ENCODE results near the gene CCDC47.

DNA sequence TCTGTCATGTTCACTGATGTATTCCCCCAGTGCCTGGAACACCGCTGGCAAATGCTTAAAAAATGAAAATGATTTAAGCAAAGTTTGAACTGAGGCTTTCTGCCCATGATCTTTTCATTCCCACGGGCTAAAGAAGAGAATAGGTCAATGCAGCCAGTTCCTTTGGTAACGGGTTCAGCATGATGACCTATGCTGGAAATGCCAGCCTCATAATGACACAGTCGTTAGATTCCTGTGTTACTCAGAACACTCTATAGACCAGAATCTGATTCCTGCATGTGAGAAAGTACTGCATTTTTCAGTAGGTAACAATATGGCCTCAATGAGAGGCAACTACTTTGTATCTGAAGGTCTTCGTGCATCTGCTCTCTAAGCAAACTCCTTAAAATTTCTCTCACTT lies 54.4 kb downstream of the CCDC47 start:
- TF ChIP-seq POLR2A (IDR thresholded peaks at IDR 0.05) (no peak), POLR2AphosphoS5 (IDR thresholded peaks at IDR 0.05) (no peak), EP300 (IDR thresholded peaks at IDR 0.05) (no peak)
- TF ChIP-seq, protein P1, sequence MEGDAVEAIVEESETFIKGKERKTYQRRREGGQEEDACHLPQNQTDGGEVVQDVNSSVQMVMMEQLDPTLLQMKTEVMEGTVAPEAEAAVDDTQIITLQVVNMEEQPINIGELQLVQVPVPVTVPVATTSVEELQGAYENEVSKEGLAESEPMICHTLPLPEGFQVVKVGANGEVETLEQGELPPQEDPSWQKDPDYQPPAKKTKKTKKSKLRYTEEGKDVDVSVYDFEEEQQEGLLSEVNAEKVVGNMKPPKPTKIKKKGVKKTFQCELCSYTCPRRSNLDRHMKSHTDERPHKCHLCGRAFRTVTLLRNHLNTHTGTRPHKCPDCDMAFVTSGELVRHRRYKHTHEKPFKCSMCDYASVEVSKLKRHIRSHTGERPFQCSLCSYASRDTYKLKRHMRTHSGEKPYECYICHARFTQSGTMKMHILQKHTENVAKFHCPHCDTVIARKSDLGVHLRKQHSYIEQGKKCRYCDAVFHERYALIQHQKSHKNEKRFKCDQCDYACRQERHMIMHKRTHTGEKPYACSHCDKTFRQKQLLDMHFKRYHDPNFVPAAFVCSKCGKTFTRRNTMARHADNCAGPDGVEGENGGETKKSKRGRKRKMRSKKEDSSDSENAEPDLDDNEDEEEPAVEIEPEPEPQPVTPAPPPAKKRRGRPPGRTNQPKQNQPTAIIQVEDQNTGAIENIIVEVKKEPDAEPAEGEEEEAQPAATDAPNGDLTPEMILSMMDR (IDR thresholded peaks at IDR 0.05), result no peak
